RPMI8226 (cell line): ENCODE results near the gene NCAM1.

ENCODE experiments used
- DNase-seq: peaks from one replicate; pipeline ENCODE4 v3.0.0-alpha.2; 2015

NCAM1 gene

DNA sequence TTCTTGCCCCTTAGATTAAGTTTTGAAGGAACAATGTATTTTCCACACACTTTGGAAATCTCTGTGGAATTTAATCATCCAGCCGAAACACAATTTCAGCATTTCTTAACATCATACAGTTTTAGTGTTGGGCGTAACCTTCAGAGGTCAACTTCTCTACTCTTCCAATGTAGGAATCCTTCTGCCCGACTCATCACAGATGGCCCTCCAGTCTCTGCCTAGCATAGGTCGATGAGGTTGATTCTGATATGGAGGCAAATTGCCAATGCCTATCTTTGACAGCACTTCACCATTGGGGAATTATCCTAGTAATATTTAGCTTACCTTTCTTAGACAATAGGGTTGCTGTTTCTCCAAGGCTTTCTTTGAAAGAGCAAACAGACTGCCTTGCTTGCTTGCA lies 177.5 kb downstream of the NCAM1 start:
- DNase-seq = no peak

DNA sequence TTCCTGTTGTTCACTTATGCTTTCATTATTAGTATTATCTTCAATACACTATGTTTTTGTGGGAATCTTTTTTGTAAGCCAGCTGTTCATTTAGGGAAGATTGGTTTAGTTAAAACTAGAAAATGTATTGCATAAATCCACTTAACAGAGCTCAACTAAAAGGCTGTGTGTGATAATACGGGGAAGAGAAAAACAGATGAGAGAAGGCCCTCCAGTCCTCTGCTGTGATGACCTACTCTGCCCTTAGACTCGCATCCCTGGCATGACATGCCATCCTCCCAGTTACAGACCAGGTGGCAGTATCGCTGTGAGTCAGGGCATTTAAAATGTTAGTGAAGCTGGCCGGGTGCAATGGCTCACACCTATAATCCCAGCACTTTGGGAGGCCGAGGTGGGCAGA lies 179.8 kb downstream of the NCAM1 start:
- DNase-seq = no peak

DNA sequence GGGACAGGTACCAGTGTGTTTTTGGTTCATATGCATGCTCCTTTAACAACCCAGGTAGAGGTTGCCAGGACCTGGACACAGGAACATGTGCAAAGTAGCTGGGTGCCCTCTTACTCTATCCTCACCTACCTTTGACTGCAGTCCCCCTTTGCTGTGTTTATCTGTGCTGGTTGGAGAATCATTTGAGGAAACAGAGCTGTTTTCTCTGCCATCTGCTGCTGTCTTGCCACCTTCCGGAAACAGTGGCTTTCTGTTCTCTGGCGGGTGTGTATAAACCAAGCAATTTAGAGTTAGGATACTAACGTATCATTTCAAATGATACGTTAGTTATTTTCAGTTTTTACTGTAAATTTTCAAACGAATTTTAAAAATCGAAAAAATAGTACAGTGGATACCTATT lies 181.3 kb downstream of the NCAM1 start:
- DNase-seq = no peak

DNA sequence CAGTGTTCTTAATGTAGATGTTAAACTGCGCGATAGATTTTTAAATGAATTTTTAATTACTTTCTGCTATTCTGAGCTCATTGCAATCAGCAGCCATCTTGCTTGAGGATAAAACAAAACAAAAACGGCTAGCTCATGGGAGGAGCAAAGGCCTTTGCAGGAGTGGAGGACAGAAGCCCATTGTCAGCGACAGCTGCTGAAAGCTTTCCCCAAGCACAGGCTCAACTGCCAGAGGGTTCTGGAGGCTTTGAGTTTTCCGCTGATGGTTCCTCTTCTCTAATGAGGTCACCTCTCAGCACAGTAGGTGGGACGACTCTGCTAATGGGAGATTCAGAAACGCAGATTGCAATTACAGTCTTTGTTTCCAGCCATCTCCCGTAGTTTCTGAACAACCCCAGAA lies 186.0 kb downstream of the NCAM1 start:
- no peak for DNase-seq

DNA sequence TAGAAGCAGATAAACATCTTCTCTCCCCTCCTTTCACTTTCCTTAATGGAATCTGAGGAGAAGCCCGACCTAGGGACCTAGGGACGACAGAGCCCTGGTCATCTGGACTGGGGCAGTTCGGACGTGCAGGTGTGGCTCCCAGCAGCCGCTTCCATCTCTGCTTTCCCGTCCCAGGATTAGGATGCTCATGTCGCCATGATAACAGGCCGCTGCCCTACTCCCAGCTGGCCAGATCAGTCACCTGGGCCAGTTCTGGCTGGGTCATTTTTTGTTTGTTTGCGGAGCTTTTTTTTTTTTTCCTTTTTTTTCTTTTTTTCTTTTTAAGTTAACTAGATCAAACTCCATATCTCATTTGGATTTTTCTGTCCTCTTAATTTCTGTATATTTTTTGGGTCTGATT lies 186.9 kb downstream of the NCAM1 start:
- no peak for DNase-seq

DNA sequence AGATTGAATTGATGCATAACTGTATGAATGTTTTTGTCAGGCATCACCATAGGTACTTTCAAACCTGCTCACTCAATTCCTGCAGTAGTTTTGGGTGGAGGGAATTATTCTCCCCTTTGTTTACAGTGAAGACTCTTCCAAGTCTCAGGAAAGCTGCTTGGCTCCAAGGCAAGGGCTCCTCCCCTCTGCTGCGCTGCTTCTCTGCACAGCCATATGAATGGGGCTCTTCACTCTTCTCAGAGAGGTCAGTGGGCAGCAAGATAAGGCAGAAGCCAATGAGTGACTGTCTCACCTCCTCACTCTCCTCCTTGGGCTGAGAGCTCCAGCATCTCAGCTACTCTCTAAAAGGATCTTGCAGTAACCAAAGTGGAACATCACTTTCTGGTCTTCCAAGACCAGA lies 187.4 kb downstream of the NCAM1 start:
- no peak for DNase-seq

DNA sequence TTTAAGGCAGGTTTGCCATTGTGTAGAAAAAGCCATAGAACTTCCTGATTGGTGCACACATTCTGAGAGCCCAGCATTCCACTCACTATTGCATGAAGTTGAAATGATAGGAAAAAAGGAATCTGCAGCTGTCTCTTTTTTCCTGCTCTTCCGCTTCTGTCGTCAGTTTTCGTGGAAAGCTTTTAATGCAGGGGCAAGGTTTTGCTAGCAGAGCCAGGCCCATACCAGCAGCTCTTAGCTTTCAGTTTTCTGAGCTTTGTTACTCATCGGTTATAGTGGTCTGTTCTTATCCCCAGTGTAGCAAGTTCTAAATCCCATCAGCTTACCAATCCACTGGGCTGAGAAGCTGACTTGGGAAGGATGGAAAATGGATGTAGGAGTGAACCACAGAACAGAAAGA lies 190.3 kb downstream of the NCAM1 start:
- DNase-seq = no peak

DNA sequence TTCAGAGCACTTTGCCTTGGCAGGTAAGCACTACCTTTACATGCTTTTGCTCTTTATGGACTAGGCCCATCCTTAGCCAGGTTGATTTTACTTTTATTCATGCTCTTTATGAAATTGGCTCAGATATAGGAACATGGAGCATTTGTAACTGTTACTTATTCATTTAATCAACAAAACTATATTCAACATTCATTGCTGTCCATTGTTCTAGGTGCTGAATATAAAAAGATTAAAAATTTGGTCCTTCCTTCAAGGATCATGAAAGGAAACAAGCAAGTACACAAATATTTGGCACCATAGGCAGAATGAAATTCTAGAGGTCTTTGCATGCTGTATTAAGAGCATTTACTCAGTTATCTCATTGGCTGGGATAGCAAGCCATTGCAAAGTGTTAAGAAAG lies 191.3 kb downstream of the NCAM1 start:
- no peak for DNase-seq

DNA sequence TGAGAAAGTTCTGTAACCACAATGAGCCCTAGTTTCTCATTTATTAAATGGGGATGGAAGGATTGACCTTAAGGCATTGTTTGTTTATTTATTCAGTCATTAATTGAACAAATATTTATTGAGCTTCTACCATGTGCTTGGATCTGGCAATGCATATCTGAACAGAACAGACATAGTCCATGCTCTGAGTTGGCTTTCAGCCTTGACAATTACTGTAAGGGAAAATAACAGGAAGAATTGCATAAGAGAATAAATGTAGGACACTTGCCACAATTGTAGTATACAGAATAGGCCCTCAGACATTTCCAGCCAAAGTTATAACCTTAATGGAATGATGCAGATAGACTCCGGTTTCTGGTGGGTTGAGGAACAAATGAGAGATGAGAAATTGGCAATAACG lies 192.6 kb downstream of the NCAM1 start:
- no peak for DNase-seq

DNA sequence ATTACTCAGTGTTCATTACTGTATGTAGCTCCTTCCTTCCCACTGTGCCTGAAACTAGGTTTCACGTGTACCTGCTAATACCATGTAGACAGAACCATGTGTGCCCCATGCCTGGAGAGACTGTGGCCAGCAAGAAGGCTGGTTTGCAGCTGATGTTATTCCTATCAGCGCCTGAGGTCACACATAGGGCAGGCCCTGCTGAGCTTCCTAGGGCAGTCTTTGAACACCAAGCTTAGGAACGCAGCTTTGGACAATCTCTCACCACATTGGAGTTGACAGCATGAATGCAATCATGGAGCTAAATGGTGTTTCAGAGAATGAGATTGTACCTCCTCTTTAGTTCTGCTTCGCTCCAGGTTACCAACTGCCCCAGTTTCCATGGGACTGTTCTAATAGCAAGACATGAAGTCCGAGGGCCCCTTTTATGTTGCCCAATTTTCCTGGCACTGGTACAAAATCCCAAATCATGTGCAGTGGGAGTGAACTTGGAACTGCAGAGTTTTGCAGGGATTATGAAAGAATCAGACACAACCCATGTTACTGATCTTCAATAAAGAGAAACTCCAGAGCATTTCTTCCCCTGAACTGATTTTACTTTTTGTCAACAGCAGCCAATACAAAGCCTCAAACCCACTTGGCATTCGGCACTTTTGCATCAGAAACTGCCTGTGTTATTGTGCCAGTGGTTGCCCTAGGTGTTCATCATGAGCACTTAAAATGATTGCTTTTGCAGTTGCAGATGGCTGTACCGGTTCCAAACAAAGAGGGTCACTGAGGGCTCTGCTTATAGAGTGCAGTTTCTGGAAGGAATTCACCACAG lies 199.0 kb downstream of the NCAM1 start:
- no peak for DNase-seq

DNA sequence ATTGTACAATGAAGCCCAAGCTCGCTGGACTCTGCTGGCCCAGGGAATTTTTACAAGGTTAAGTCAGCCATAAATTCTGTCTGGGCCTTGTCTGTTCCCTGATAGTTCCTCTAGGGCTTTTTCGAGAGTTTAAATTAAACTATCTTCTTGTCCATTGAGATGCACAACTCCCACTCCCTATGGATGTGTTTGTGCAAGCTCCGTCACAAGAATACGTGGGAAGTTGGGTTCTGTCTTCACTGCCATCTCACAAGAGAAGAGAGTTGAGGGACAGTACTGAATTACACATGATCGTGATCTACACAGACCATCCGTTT lies 199.5 kb downstream of the NCAM1 start:
- DNase-seq = no peak

DNA sequence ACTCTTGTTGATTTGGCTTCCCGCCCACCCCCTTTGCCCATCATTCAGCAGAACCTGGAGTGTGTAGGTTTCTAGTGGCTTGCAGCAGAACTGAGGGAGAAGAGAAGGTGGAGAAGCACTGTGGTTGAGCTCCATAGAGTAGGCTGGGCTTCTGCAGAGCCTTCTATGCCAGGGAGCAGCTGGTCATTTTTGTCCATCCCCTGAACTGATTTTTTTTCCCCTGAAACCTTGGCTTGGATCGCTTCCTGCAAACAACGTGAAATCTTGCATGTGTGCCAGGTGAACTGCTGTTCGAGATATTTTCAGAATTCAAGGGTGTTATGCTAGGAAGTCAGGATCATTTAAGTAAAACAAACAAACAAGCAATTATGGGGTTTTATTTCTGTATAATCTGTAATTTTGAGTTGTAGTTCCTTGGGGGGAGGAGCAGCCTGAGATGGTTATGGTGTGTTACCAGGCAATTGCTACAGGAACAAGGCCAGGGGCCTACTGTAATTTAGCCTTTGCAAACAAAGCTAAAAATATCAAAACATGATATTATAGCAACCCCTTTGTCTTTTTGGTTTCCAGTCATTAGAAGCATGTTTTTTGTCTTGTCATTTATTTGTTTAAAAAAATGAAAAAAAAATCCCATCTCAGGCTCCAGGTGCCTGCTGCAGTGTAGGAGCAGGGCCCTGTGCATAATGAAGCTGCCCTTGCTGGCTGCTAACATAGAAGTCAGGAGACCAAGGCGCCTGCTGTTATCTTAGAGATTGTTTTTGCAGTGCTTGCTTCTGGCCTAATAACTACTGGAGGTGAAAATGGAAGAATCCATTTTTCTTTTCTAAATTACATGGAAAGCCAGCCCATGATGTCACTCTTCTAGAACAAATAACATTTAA lies 200.7 kb downstream of the NCAM1 start:
- DNase-seq = peak; percentile 88

DNA sequence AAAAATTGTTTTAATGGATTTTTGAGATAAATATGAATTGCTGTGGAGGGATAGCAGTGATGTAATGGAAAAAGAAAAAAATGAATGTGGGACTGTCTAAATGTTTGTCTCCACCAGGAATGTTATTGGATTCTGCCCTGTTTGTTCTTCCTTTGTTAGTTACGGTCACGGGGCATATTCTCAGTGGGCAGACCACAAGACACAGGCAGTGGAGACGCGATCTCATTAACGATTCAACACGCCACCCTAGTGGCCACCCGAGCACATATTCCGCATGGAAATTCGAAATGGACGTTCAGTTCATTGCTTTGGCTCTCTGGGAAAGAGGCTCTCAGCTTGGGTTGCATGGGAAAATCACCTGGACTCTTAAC lies 201.4 kb downstream of the NCAM1 start:
- no peak for DNase-seq

DNA sequence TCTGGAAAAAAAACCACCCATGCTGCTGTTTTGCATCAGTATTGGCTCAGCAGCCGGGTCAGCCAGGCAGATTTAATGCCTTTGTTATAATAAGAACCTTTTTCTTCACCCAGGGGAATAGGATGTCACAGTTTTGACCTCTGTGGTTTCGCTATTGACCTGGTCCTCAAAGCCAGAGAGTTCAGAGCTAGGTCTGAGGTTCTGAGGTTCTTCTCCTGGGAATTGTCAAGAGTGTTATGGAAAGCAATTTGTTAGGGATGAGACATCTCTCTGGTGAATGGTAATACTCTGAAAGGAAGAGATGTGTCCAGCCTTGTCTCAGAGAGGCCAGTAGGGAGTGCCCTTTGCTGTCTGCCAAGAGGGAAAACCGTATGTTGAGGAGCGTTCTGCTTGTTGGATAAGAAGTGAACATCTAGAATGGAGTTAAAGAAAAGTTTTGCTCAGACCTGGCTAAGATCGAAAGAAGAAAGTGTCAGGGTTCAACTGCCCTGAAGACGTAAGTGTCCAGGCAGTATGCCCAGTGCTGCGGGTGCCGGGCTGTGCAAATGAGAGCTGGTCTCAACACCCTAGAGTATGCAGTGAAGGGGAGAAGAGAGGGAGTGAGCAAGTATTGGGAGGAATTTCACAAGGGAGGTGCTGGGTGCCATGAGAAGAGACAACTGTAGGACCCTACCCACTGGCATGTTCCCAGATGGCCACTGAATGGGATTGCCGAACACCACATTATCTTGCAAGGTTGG lies 202.2 kb downstream of the NCAM1 start:
- no peak for DNase-seq

DNA sequence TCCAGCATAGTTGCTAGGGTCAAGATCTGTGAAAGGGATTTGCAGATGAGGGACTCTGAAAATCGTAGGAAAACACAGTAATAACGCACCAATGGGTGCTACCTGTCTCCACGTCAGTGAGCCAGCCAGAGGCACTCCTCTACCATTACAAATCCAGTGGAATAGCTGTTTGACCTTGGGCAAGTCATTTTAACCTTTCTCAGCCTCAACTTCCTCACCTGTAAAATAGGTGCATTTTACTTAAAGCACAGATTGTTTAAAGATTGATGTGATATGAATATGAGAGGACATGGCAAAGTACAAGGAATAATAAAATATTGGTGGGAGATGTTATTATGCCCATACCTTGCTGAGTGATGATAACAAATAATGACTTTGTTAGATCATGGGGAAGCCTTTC lies 205.1 kb downstream of the NCAM1 start:
- no peak for DNase-seq

DNA sequence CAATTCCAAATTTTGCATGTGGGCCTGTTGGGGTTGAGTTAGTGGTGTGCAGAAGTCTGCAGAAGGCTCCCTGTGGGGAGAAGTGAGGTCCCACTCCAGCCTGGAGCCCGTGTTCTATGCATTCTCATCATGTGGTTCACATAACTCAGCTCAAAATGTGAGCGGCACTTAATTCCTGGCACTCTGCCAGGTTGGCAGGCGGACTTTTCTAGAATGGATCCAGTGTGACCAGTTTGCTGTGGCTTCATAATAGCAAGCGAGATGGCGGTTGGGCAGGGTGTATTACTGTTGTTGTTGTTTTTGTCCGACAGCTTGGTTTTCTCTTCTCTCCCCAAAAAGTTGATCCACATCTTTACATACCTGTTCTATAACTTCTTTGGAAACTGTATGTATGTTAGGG lies 206.4 kb downstream of the NCAM1 start:
- DNase-seq = no peak

DNA sequence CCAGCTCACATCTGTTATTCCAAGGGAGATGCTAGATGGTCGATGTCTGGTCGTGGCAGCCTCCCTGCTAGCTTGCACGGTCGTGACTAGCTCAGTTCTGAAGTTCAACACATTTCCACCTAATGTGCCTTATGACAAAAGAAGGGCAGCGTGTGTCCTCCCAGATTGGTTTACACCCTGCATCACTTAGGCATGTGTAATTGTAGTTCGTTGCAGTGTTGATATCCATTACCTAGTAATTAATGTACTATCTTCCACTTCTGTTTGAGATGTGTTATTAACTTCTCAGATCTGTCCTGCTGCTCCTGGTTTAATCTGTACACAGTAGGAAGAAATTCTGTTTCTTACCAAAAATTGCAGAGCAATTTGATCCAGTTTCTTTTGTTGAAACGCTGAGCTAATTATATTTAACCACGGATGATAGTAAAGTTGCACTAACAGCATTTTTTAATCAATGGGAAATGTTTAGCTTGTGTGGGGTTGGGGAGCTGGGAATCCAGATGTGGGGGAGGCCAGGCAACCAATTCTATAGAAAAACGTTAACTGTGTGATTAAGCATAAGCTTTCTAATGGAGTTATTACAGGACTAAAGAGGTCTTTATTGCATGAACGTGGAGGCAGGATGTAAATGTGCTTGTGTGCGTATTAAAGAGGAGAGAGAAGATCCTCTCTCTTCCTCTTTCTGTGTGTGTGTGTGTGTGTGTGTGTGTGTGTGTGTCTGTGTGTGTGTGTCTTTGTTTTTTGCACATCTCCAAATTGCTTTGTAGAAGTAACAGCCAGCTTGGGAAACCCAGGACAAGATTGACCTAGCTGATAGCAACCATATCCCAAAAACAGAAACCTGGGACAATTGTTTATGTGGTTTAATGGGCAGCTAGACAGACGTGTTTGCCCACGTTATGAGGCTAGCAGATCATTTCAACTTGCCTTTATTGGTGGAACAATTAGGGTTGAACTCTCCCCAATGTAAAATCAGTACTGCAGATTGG lies 207.4 kb downstream of the NCAM1 start:
- DNase-seq = peak; percentile 45

DNA sequence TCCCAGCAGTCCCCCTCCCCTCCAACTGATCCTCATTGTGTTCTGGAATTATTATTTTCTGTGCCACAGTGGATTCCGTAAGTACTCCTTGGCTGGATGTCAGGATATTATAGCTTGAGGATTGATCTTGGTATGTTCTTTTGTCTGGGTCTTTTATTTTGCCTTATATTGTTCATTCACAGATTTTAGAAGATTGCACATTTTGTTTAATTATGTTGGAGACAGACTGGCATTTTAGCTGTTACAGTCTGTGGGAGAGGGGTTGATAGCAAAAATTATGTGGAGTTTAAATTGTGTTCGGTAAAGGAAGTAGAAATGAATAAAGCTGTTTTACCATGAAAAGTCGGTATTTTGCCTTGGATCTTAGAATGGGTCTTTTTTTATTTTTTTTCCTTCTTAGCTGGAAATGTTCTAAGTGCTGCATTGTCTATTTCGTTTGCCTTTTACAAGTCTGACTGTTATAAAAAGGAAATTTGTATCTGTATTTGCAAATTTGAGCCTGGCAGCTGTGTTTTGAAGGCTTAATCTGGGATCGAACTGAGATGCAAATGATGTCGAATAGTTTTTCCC lies 211.2 kb downstream of the NCAM1 start:
- DNase-seq = no peak

DNA sequence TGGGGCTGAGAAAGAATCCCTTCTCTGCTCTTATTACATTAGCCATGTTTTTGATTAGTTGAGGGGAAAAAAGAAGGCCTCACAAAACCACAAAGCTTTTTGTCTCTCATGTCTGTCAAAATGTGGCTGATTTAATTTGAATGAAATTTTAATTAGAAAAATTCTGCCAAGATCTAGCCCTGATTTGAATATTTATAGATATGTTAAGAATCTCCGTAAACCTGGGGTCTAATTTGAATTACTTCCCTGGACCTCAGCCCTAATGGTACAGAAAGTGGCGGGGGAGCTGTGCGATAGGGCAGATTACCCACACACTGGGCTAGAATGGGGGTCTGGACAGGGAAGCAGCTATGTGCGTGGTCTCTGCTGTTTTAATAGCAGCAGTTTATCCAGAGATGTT lies 211.9 kb downstream of the NCAM1 start:
- no peak for DNase-seq

DNA sequence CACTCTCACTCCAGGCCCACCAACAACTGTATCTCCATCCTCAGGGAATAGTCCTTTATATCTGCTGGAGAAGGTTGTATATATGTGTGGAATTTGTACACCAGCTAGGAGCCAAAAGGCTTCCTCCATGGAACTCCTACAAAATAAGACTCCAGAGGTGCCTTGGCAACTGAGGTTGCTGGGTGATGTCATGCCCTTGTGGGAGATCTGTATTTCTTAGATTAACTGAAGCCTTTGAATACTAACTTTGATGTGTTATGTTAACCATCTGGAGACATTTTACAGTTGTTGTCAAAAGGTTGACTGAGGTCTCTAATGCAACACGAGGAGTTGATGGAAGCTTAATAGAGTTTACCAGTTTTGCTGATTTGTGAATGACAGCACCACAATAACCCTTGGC lies 213.7 kb downstream of the NCAM1 start:
- DNase-seq = no peak

DNA sequence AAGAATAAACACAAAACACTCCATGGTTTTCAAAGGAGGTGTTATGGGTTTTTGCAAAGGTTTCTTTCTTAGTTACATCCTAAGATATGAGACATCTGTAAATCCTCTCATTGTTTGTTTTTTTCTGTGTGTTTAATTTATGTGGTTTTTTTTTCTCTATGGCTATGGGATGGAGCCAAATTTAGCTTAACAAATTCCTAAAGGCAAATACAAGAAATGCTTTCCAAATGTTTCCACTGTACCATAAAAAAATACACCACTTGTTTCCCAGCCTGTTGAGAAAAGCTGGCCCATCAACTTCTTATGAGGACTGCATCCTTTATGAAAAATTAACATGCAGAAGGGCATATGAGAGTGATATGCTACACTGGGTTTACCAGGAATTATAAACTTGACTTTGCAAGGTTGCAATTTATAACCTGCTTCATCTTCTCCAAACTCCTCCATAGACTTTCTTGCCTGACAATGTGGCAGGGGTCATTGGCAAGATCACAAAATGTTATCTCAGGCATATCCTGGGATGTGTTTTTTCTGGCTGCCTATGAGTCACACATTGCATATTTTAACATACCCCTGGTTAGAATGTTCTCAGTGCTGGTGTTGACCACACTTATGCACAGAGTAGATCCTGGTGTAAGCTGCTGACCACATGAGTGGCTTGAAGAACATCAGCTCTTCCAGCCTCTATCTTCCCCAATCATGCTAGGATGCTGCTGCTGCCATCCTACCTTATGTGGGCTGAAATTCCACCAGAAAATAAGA lies 215.6 kb downstream of the NCAM1 start:
- no peak for DNase-seq
